ENCODE results near the gene CELF4.

The CELF4 gene

DNA sequence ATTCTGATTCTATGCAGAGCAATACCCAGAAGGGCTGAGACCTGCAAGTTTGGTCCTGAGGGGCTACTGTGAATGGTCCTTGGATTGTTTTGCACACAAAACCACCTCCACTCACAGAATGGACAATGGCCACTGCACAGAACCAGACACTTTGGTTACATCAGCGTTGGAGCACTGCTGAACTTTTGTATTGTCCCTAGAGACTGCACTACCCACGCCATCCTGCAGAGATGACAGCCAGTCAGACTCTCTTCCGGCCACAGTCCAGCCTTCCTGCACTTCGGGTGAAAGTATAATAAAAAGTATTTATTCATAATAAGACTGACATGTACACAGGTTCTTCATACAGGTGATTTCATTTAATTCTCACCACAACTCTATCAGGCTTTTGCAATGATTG lies 35.7 kb downstream of the CELF4 start:
- TF ChIP-seq YY1 (IDR thresholded peaks at IDR 0.05; ENCODE audit: low read depth) (no peak), ZBTB7A (IDR thresholded peaks at IDR 0.05; ENCODE audit: low read depth) (no peak), TEAD4 (IDR thresholded peaks at IDR 0.05) (no peak), NFIC (IDR thresholded peaks at IDR 0.05) (no peak), TCF12 (IDR thresholded peaks at IDR 0.05; ENCODE audit: low read depth) (no peak), CEBPB (IDR thresholded peaks at IDR 0.05) (no peak), FOXM1 (IDR thresholded peaks at IDR 0.05; ENCODE audit: borderline replicate concordance, low read depth) (no peak), CREB1 (IDR thresholded peaks at IDR 0.05; ENCODE audit: low read depth) (no peak), EGR1 (IDR thresholded peaks at IDR 0.05) (no peak), TAF1 (IDR thresholded peaks at IDR 0.05; ENCODE audit: low read depth) (no peak), EP300 (IDR thresholded peaks at IDR 0.05; ENCODE audit: borderline replicate concordance) (no peak), RAD21 (IDR thresholded peaks at IDR 0.05; ENCODE audit: low read depth) (no peak)
- TF ChIP-seq, protein P1, sequence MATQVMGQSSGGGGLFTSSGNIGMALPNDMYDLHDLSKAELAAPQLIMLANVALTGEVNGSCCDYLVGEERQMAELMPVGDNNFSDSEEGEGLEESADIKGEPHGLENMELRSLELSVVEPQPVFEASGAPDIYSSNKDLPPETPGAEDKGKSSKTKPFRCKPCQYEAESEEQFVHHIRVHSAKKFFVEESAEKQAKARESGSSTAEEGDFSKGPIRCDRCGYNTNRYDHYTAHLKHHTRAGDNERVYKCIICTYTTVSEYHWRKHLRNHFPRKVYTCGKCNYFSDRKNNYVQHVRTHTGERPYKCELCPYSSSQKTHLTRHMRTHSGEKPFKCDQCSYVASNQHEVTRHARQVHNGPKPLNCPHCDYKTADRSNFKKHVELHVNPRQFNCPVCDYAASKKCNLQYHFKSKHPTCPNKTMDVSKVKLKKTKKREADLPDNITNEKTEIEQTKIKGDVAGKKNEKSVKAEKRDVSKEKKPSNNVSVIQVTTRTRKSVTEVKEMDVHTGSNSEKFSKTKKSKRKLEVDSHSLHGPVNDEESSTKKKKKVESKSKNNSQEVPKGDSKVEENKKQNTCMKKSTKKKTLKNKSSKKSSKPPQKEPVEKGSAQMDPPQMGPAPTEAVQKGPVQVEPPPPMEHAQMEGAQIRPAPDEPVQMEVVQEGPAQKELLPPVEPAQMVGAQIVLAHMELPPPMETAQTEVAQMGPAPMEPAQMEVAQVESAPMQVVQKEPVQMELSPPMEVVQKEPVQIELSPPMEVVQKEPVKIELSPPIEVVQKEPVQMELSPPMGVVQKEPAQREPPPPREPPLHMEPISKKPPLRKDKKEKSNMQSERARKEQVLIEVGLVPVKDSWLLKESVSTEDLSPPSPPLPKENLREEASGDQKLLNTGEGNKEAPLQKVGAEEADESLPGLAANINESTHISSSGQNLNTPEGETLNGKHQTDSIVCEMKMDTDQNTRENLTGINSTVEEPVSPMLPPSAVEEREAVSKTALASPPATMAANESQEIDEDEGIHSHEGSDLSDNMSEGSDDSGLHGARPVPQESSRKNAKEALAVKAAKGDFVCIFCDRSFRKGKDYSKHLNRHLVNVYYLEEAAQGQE (IDR thresholded peaks at IDR 0.05; ENCODE audit: low read depth), result no peak
- TF ChIP-seq, protein P2, sequence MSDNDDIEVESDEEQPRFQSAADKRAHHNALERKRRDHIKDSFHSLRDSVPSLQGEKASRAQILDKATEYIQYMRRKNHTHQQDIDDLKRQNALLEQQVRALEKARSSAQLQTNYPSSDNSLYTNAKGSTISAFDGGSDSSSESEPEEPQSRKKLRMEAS (IDR thresholded peaks at IDR 0.05), result no peak
- TF ChIP-seq, protein P3, sequence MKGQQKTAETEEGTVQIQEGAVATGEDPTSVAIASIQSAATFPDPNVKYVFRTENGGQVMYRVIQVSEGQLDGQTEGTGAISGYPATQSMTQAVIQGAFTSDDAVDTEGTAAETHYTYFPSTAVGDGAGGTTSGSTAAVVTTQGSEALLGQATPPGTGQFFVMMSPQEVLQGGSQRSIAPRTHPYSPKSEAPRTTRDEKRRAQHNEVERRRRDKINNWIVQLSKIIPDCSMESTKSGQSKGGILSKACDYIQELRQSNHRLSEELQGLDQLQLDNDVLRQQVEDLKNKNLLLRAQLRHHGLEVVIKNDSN (IDR thresholded peaks at IDR 0.05), result no peak

DNA sequence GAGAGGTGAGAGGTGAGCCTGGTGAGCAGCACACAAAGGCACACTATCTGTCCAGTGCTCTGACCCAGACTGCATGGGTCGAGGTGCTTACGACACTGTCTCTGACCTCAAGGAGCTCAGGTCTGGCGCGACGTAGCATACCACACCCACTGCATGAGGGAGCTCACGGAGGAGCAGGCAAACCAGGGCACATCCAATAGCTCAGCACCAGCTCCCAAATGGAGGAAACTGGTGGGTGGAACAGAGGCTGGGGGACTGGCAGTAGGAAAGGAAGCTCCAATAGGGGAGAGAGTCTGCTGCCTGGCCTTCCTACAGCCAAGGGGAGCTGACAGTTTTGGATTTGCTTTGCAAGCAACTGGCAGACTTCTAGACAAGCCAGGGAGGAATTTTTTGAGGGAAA lies 36.3 kb downstream of the CELF4 start:
- TF ChIP-seq CEBPB (IDR thresholded peaks at IDR 0.05) (no peak), ZBTB7A (IDR thresholded peaks at IDR 0.05; ENCODE audit: low read depth) (no peak), TAF1 (IDR thresholded peaks at IDR 0.05; ENCODE audit: low read depth) (no peak), YY1 (IDR thresholded peaks at IDR 0.05; ENCODE audit: low read depth) (no peak), CREB1 (IDR thresholded peaks at IDR 0.05; ENCODE audit: low read depth) (no peak), RAD21 (IDR thresholded peaks at IDR 0.05; ENCODE audit: low read depth) (no peak), NFIC (IDR thresholded peaks at IDR 0.05) (no peak), TEAD4 (IDR thresholded peaks at IDR 0.05) (no peak), EP300 (IDR thresholded peaks at IDR 0.05; ENCODE audit: borderline replicate concordance) (no peak), EGR1 (IDR thresholded peaks at IDR 0.05) (no peak), TCF12 (IDR thresholded peaks at IDR 0.05; ENCODE audit: low read depth) (no peak), FOXM1 (IDR thresholded peaks at IDR 0.05; ENCODE audit: borderline replicate concordance, low read depth) (no peak)
- TF ChIP-seq, protein P2 (IDR thresholded peaks at IDR 0.05), result no peak
- TF ChIP-seq, protein P3 (IDR thresholded peaks at IDR 0.05), result no peak
- TF ChIP-seq, protein P1 (IDR thresholded peaks at IDR 0.05; ENCODE audit: low read depth), result no peak

DNA sequence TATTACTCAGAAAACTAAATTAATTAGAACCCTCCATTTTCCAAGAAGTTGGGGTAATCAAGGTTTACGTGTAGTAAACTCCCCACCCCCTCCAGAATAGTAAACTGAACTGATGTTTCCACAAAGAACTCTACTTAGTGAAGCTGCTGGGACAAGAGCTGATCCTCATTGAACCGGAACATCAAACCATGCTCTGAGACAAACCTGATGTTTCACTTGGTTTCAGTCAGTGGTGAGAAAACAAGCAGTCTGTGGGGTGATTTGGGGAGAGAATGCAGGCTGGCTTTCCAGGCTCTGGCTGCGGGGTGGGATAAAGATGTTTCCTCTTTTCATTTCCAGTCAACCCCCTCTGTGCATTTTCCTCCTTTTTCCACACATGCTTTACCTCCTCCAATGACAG lies 38.2 kb downstream of the CELF4 start:
- TF ChIP-seq TCF12 (IDR thresholded peaks at IDR 0.05; ENCODE audit: low read depth), result no peak
- TF ChIP-seq TEAD4 (IDR thresholded peaks at IDR 0.05), result no peak
- TF ChIP-seq CEBPB (IDR thresholded peaks at IDR 0.05), result no peak
- TF ChIP-seq, protein P2 (IDR thresholded peaks at IDR 0.05), result no peak

DNA sequence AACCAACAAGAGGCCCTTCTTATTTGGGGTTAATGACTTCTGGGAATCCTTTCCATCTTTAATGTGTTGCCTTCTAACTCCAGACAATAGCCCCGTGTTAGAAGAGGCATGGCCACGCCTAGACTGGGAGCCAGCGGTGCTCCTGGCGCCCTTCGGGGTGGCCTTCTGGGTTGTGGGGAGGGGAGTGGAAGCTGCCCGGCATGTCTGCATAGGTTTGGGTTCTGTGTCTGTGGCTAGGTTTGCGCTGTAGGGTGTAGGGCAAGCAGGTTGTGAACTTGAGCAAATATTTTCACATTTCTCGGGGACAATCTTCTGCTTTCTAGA lies 40.4 kb downstream of the CELF4 start:
- TF ChIP-seq TCF12 (IDR thresholded peaks at IDR 0.05; ENCODE audit: low read depth) (no peak), YY1 (IDR thresholded peaks at IDR 0.05; ENCODE audit: low read depth) (no peak), NFIC (IDR thresholded peaks at IDR 0.05) (no peak), EP300 (IDR thresholded peaks at IDR 0.05; ENCODE audit: borderline replicate concordance) (no peak), EGR1 (IDR thresholded peaks at IDR 0.05) (no peak), CREB1 (IDR thresholded peaks at IDR 0.05; ENCODE audit: low read depth) (no peak), CEBPB (IDR thresholded peaks at IDR 0.05) (no peak)
- TF ChIP-seq, protein P2 (IDR thresholded peaks at IDR 0.05), result no peak

DNA sequence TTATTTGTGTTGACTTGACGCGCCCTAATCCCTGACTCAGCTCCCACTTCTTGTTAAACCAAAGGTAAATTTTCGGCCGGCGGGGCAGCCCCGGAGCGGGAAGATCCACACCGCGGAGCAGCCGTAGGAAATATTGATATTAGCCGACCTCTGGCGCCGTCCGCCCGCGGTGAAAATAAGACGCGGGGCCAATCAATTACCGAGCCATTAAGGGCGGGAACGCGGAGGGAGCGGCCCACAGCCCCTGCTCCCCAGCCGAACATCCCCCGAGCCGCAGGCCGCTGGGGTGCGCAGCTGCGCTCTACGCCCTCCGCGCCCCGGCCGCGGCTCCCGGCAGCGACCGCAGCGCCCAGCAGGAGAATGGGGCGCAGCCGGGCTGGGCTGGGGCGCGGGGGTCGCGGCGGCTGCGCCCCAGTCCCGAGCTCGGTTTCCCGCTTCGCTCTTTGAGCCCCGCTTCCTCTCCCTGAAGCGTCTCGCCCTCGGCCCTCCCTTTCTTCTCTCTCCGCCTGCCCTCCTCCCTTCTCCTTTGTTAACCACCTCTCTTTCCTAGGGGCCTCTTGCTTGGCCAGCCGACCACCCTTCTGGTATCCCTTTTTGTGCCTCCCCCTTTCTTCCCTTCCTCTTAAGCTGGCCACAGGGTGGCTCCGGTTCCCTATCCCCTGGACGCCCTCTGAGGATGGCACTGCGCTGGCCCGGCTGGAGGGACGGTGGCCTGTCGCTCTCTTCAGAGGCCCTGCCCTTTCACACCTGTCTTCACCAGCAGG lies 40.9 kb downstream of the CELF4 start:
- TF ChIP-seq RAD21 (IDR thresholded peaks at IDR 0.05; ENCODE audit: low read depth) (no peak), CREB1 (IDR thresholded peaks at IDR 0.05; ENCODE audit: low read depth) (no peak), EP300 (IDR thresholded peaks at IDR 0.05; ENCODE audit: borderline replicate concordance) (no peak), TEAD4 (IDR thresholded peaks at IDR 0.05) (no peak), YY1 (IDR thresholded peaks at IDR 0.05; ENCODE audit: low read depth) (no peak)

Measured in Ishikawa (cell line).